HG02623 (cell line): ENCODE data around the gene FAHD2A.
"Not testable (repeated sequence)": the region's sequence is repeated elsewhere in the genome, so short reads cannot be mapped to it uniquely, and the experiment has no call there.

Source experiments
- ATAC-seq: cut with Tn5 transposase; IDR thresholded peaks from one replicate; pipeline ENCODE4 v1.9.1; 2021; ENCODE audit warnings: moderate library complexity; ENCODE audit not compliant: unreplicated experiment

The FAHD2A gene

DNA sequence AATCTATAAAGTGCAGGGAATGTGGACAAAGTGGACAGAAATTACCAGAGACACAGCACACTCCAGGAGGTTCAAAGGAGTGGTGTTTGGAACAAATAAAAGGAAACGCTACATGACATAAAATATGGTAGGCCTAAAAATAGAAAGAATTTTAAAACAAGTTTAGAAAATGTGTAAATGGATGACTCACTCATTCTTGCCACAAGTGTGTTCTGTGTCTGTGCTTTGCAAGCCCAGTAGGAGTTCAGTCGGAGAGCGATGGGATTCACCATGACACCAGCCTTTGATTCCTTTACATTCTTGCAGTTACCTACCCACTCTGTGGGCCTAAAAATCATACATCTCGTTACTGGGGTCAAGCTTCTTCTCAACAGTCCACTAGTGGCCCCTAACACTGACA, 30.9 kb downstream of the FAHD2A start:
- not testable (repeated sequence) for ATAC-seq

DNA sequence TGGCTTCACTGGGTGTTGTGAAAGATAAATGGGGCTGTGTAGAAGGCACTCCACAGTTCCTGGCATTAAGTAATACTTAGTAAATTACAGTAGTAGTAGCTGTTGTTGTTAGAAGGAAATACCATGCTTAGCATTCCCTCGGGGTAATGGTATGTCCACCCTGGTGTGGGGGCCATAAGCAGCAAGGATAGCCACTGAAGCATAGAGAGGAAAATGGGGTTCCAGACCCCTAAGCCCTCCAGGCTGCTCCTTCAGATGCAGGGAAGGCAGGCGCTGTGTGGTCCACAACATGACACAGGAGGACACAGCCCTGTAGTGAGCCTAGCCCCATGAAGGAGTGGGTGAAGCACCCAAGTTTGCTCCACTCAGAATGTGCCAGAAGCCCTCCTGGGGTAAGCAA, 31.5 kb downstream of the FAHD2A start:
- not testable (repeated sequence) for ATAC-seq

DNA sequence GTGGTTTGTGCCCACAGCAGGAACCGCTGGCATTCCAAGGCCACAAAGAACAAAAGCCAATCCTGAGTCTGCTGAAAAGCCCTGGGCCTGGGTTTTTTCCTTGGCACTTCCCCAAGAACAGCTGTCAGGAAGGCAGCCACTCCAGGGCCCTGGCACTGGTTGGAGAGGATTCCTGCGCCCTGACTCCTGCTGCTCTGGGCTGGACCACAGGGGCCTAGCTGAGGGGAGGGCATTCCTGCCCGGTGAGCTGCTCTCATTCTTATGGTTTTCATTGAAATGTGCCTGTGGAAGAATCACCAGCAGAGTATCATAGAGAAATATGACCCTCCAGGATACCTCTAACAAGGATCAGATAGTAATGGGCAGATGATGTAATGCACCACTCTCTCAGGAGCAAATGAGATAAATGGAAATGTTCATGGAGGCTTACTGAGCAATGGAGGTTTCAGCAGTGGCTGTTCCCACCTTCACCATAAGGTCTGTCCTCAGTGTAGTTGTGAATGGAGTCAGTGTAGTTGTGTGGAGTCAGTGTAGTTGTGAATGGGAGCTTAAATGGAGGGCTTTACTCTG, 32.1 kb downstream of the FAHD2A start:
- ATAC-seq: not testable (repeated sequence)

DNA sequence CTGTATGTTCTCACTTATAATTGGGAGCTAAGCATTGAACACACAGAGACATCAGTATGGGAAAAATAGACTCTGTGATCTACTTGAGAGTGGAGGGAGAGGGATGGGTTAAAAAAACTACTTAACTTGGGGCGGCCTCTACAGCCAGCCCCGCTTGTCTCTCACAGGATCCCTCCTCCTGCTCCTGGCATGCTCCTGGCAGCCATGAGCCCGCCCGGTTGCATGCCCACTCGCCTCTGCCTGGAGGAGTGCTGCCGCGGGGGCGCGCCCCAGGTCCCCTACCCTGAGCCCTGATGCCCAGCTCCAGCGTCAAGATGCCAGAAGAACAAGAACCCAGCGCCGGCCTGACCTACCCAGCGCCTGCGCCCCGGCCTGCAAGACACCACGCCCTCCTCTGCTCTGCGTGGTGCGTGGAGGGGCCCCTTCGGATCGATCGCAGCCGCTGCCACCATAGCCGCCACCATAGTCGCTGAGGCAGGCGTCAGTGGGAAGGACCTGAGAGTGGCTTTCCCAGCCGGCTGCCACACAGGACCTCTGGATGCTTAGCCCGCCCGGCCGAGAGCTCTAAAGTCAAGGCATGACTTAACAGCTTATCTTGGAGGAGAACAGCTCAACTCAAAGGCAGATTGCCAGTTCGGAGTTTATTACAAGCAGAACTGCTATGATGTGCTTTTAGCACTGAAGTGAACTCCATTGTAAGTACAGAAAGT, 32.8 kb downstream of the FAHD2A start:
- ATAC-seq: not testable (repeated sequence)

DNA sequence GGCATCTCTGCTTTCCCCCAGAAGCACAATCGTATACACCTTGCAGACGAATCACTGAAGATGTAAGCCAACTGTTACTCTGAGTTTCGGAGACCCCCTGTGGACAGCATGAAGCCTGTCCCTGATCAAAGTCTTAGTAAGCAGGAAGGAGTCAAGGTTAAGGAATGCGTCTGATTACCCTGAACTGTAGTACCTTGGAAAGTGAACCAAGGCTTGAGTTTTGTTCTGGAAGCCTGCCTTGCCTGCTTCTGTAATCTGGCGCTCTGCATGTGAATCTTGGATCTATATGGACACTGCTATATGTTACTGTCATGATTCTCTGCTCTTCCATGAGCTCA, 33.3 kb downstream of the FAHD2A start:
- ATAC-seq: not testable (repeated sequence)

DNA sequence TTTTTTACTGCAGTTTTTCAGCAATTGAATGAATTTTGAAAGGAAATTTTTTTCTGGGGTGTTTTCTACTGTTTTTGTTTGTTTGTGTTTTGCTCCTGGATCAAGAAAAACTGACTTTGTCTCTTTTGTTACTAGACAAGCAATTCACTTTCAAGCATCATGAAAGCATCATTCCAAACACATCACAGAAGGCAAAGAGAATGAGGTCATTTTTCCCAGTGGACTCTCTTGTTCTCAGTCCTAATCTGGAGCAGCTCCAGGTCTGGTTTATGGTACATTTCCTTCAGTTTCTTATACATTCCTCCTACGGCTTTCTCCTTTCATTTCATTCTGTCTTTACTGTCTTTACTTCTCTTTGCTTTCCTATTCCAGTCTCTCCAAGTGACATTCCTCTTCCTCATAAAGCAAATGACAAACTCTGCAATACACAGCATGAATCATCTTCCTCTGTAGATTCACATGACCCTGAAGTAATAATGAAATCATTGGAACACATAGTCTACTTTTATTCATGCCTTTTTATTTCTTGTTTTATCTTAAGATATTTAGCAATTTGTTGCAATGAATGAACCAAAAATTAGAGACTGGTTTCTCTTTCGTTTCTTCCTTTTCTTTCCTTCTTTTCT, 40.1 kb downstream of the FAHD2A start:
- ATAC-seq: not testable (repeated sequence)

DNA sequence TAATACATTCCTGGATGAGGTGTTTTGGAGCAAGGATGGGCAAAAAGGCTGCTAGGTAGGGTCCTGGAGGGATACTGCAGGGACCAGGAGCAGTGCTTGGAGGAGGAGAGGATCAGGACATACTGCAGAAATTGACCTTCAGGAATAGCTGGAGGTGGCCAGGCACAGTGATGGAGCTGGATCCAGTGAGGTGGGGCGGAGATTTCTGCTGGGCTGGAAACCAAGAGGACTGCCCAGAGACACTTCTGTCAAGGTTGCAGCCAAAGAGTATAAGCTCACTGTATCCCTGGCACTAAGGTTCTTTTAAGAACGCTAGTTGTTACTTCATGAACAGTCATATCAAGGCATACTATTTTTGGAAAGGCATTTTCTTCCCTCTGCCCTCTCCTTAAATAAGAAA, 42.8 kb downstream of the FAHD2A start:
- ATAC-seq: not testable (repeated sequence)

DNA sequence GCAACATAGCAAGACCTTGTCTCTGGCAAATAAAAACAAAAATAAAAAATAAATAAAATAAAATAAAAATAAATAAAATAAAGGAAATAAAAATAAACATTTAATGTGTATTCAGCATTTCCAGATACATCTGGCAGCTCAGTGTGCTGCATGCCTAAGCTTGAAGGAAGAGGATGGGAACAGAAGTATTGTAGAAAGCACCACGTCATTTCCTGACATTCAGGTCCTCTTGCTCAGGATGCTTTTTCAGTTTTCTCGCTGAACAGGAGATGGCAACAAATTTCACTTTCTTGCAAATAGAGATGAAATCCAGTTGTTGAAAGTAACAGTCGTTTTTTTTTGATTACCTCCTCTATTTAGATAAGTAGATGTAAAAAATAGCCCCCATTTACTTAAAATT, 60.8 kb downstream of the FAHD2A start:
- ATAC-seq: not testable (repeated sequence)
